HUDEP-2 (cell line): ENCODE measurements around the gene GVQW3.
"Not testable (repeated sequence)": the region's sequence is repeated elsewhere in the genome, so short reads cannot be mapped to it uniquely, and the experiment has no call there.

Experiments used
- DNase-seq, 76 experiments: peaks; one replicate each; lab custom pipeline; 2025; ENCODE audit not compliant: unreplicated experiment in 76 of 76; lab: John Stamatoyannopoulos, UW

GVQW3 gene

GRCh38 chr11:76382209-76382608 is 1.1 kb downstream of the GVQW3 start:
- no peak for DNase-seq

- DNase-seq, result no peak
Observed at GRCh38 chr11:76385903-76386302, 4.8 kb downstream of the GVQW3 start.

- DNase-seq, result no peak
Observed at GRCh38 chr11:76388408-76388807, 7.3 kb downstream of the GVQW3 start.

- DNase-seq, result no peak
Observed at GRCh38 chr11:76391021-76391420, 9.9 kb downstream of the GVQW3 start.

DNA sequence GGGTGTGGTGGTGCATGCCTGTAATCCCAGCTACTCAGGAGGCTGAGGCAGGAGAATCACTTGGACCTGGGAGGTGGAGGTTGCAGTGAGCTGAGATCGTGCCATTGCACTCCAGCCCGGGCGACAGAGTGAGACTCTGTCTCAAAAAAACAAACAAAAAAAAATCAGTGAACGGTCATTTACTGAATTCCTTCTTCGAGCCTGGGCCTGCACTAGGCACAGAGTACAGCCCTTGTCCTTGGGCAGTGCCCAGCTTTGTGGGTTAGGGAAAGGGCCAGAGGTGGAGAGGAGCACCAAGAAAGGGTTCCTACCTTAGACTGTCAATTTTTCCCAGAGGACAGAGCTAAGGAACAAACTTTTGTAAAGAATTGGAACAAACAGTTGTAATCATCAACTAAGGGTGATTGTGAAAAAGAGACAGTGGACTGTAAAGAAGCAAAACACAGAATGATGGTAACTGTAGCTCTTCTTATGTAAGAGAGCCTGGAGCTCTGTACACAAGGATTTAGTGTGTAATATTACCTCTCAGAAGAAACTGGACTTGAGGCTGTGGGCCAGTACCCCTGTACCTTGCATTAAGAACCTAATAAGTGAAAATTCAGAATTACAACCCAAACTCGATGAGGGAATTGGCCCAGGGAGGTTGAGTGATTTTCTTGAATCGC is 10.8 kb downstream of the GVQW3 start:
- DNase-seq, result no peak

GRCh38 chr11:76392870-76393269 is 11.7 kb downstream of the GVQW3 start:
- DNase-seq, result no peak

DNA sequence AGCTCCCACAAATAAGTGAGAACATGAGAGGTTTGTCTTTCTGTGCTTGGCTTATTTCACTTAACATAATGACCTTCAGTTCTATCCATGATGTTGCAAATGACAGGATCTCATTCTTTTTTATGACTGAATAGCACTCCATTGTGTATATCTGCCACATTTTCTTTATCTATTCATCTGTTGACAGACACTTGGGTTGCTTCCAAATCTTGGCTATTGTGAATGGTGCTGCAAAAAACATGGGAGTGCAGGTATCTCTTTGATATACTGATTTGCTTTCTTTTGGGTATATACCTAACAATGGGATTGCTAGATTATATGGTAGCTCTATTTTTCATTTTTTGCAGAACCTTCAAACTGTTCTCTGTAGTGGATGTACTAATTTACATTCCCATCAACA is 13.3 kb downstream of the GVQW3 start:
- no peak for DNase-seq

DNA sequence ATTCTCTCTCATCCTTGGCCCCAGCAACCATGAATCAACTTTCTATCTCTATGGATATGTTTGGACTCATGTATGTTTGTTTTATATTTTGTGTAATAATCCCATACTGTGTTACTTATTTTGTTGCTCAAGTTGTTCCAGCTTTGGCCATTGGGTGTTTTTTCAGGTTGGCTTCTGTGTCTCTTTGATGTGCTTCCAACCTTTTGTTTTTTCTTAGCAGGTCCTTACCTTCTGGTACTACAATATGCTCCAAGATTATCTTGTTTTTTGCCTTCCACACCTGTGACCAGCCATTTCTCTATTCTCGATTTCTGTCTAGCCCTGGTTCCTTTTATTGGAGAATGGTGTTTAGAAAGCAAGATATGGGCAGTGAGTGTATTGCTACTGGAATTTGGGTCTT is 14.2 kb downstream of the GVQW3 start:
- no peak for DNase-seq

DNA sequence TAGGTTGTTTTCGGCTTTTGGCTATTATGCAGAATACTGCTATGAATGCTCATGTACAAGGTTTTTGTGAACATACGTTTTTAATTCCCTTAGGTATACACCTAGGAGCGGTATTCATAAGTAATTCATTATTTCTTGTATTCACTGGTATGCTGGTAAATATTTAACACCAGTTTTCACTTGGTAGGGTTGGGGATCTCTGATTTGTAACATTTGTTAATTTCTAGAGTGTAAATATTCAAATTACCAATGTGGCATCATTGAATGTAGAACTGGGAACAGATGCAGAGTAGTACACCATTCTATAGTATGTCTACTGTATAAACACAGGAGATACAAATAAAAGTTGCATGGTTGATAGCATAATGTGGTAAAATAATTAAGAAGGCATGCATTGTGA is 16.3 kb downstream of the GVQW3 start:
- DNase-seq, result no peak

DNA sequence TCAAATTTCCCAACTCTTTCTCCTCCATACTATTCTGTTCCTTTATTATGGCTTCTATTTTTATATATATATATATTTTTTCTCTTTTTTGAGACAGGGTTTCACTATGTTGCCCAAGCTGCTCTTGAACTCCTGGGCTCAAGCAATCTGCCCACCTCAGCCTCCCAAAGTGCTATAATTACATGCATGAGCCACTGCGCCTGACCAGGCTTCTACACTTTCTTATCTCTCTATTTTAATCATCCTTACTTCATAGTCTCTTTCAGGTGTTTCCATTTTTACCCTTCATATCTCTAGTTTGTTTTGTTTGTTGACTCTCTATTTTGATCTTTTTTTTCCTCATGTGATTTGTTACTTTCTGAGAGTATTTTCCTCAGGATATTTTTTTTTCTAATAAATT is 19.8 kb downstream of the GVQW3 start:
- DNase-seq, result no peak

GRCh38 chr11:76401484-76401883 is 20.4 kb downstream of the GVQW3 start:
- not testable (repeated sequence) for DNase-seq

- no peak for DNase-seq
Observed at GRCh38 chr11:76406359-76406758, 25.2 kb downstream of the GVQW3 start.

DNA sequence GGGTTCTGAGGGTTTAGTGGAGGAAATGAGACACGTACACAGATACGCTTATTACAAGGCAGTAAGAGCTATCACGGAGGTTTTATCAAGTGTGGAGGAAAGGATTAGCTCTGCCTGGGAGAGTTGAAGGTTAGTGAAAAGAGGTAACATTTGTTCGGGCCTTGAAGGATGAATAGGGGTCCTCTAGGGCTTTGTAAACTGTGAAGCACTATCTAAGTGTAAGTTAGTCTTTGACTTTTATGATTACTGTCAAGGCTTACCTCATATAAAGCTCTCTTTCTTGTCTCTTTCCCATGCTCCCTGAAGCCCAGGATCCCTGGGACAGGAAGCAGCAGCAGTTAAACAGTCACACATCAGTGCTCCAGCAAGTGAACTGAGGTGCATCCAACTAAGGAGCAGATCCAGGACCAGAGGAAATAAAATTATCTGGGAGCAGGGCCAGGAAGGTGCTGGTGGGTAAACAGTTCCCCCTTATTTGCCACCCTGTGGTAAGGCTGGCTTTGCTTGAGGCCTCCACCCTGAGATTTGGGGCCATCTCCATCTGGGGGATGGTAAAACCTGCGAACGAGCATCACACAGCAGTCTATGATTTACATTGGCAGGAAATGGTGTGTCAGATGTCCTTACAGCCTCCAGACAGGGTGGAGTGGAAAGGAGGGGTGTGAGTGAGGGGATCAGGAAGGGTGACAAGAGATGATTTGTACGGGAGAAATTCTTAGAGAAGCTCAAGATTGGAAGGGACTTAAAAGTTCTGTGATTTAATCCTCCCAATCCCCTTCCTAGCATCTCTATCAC is 27.2 kb downstream of the GVQW3 start:
- DNase-seq, result no peak

GRCh38 chr11:76410851-76411357 is 29.8 kb downstream of the GVQW3 start:
- no peak for DNase-seq

DNA sequence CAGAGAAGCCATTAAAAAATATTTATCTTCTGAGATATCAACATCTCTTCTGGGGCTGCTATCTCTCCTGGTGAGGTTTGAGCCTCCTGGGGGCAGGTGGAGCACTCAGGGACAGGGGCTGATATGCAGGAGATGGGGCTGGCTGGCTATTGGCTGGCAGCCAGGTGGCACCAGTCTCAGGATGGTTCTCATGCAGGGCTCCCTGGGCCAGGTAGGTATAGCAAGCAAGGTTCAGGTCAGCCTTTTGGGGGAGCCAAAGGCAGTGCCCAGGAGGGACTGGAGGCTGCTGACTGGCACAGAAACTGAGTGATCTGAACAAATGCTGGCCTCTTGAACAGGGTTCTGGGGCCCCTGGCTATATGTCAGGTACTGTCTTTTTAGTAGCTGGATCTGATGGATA is 34.0 kb downstream of the GVQW3 start:
- no peak for DNase-seq

DNA sequence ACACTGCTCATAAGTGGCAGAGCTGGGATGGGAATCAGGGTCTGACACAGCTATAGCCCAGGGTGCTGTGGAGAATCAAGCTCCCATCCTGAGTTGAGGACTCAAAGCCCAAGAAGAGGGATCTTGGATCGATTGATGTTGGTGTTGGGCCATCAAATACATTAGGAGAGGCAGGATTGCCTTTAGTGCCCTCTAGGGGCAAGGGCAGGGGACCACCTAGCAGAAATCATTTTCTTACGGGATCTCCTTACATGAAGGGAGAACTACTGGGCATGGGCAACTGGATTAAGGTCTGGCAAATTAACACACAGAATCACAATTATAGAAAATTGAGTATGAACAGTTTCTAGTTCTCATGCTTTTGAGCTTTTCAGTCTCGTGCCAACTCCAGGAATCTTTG is 38.8 kb downstream of the GVQW3 start:
- peak in 16 of 76 experiments; percentile 2 to 25 (median 8) for DNase-seq

DNA sequence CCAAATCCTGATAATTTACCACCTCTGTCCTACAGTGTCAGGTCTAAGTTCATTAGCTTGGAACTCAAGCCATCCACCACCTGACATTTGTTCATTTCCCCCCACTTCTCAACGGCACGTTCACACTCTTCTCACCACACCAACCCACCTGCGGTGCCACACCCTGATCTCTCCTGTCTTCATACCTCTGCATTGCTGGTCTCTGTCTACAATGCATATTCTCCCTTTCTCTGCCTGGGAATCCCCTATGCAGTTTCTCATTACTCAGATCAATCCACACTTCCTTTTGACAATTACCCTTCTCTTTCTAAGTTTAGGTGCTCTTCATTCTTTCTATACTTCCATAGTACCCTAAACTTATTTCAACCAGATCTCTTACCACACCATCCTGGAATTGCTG is 43.3 kb downstream of the GVQW3 start:
- no peak for DNase-seq

GRCh38 chr11:76424891-76425290 is 43.8 kb downstream of the GVQW3 start:
- no peak for DNase-seq

- no peak for DNase-seq
Observed at GRCh38 chr11:76426660-76427059, 45.5 kb downstream of the GVQW3 start.

DNA sequence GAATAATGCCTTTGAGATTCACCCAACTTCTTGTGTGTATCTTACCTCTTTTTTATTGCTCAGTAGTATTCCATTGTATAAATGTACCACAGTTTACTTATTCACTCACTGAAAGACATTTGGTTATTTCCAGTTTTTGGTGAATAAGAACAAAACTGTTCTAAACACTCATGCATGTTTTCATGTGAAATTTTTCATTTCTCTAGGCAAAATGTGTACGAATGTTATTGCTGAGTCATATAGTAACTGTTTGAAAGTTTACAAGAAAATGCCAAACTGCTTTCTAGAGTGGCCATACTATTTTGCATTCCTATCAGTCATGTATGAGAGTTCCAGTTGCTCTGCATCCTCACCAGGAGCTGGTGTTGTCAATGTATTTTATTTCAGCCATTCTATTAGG is 54.9 kb downstream of the GVQW3 start:
- no peak for DNase-seq

GRCh38 chr11:76443268-76443980 is 62.3 kb downstream of the GVQW3 start:
- DNase-seq, result peak in 3 of 76 experiments; percentile 5 to 23 (median 19)

GRCh38 chr11:76444065-76444383 is 62.9 kb downstream of the GVQW3 start:
- DNase-seq, result no peak
